HepG2 (cell line): ENCODE measurements around the gene MC1R. TPM values are rescaled to one million over a fixed set of nuclear protein-coding genes. Genes with fewer than 3 reads are reported as not detected.

Experiments used
- AGO2 ChIP-seq: fragments of 200-400 bp; formaldehyde crosslinking; optimal IDR thresholded peaks from 2 replicates; pipeline ENCODE3; 2017; ENCODE audit warnings: mild to moderate bottlenecking, low read depth, low read length, moderate library complexity
- BCL6 ChIP-seq: IDR thresholded peaks from 2 replicates; pipeline ENCODE4 v1.6.1; 2016; ENCODE audit warnings: missing genetic modification reagents, missing compliant biosample characterization
- CC2D1A ChIP-seq: sonication (generic); formaldehyde crosslinking; IDR thresholded peaks from 2 replicates; pipeline ENCODE4 v1.8.1; 2023; ENCODE audit warnings: mild to moderate bottlenecking, missing genetic modification reagents
- DNMT3B ChIP-seq: conservative IDR thresholded peaks from 2 replicates; pipeline ENCODE4 v1.6.1; 2016; ENCODE audit warnings: missing biosample characterization, control low read depth
- FOXK1 ChIP-seq: sonication (generic); formaldehyde crosslinking; IDR thresholded peaks from 2 replicates; pipeline ENCODE4 v1.4.0; 2020; ENCODE audit warnings: low read depth, missing genetic modification reagents, borderline replicate concordance
- GATAD2A ChIP-seq: IDR thresholded peaks from 2 replicates; pipeline ENCODE4 v1.6.1; 2016
- PTBP1 ChIP-seq: fragments of 200-400 bp; formaldehyde crosslinking; IDR thresholded peaks from 2 replicates; pipeline ENCODE4 v1.6.1; 2018; ENCODE audit warnings: low read length, low read depth; ENCODE audit not compliant: poor library complexity, severe bottlenecking
- RAD21 ChIP-seq: fragments of 450-650 bp; formaldehyde crosslinking; IDR thresholded peaks from 2 replicates; pipeline ENCODE4 v1.5.0; 2020; ENCODE audit warnings: mild to moderate bottlenecking
- SYNCRIP ChIP-seq: fragments of 200-400 bp; formaldehyde crosslinking; IDR thresholded peaks from 2 replicates; pipeline ENCODE4 v1.6.1; 2018; ENCODE audit warnings: mild to moderate bottlenecking, low read depth, low read length; ENCODE audit not compliant: insufficient read depth
- ZC3H4 ChIP-seq: sonication (generic); formaldehyde crosslinking; IDR thresholded peaks from 2 replicates; pipeline ENCODE4 v1.4.0; 2020; ENCODE audit warnings: missing genetic modification reagents, borderline replicate concordance
- ZNF124 ChIP-seq: sonication (generic); formaldehyde crosslinking; IDR thresholded peaks from 2 replicates; pipeline ENCODE4 v1.4.0; 2020; ENCODE audit warnings: missing genetic modification reagents
- ZNF160 ChIP-seq: sonication (generic); formaldehyde crosslinking; IDR thresholded peaks from 2 replicates; pipeline ENCODE4 v1.8.0; 2022; ENCODE audit warnings: mild to moderate bottlenecking, inconsistent platforms, missing genetic modification reagents
- ZNF768 ChIP-seq: sonication (generic); formaldehyde crosslinking; IDR thresholded peaks from 2 replicates; pipeline ENCODE4 v1.4.0; 2020; ENCODE audit warnings: missing genetic modification reagents
- polyA plus RNA-seq, 8 experiments: library from polyadenylated mRNA; depleted of rRNA in 3 of 8; stranded (reverse) in 7 of 8; unstranded in 1 of 8; fragments of >200 nt; fragmentation: Illumina TruSeq in 4 of 8; extraction: Trizol in 4 of 8; gene quantifications; 2 replicates each; pipeline versions ENCODE4 v1.2.1 to v1.2.3, GENCODE V29; 2011 to 2016; ENCODE audit warnings: low read depth in 4 of 8, missing spikeins in 1 of 8, mixed read lengths in 1 of 8; ENCODE audit not compliant: insufficient read depth in 1 of 8
- total RNA-seq, 5 experiments: library from RNA; depleted of rRNA; stranded (reverse); fragments of >200 nt; fragmentation: Illumina TruSeq; extraction: Trizol; gene quantifications; 2 replicates each; pipeline ENCODE4 v1.2.3, GENCODE V29; 2016; ENCODE audit warnings: low read depth in 1 of 5
- TF ChIP-seq, protein P1 (sequence below): sonication (generic); formaldehyde crosslinking; IDR thresholded peaks from 2 replicates; pipeline ENCODE4 v1.4.0; 2020; ENCODE audit warnings: mild to moderate bottlenecking, missing genetic modification reagents
- TF ChIP-seq, protein P2 (sequence below): sonication (generic); formaldehyde crosslinking; IDR thresholded peaks from 2 replicates; pipeline ENCODE4 v1.4.0; 2020; ENCODE audit warnings: missing genetic modification reagents
- TF ChIP-seq, protein P3 (sequence below): sonication (generic); formaldehyde crosslinking; IDR thresholded peaks from 2 replicates; pipeline ENCODE4 v1.8.0; 2022; ENCODE audit warnings: missing genetic modification reagents, mild to moderate bottlenecking, moderate library complexity, borderline replicate concordance

MC1R gene
- total and polyA plus RNA-seq, 2 of the 13 experiments (the other 11 are each of a cell fraction or from before 2014, with no cell fraction given): 9.1 to 14.8 TPM

DNA sequence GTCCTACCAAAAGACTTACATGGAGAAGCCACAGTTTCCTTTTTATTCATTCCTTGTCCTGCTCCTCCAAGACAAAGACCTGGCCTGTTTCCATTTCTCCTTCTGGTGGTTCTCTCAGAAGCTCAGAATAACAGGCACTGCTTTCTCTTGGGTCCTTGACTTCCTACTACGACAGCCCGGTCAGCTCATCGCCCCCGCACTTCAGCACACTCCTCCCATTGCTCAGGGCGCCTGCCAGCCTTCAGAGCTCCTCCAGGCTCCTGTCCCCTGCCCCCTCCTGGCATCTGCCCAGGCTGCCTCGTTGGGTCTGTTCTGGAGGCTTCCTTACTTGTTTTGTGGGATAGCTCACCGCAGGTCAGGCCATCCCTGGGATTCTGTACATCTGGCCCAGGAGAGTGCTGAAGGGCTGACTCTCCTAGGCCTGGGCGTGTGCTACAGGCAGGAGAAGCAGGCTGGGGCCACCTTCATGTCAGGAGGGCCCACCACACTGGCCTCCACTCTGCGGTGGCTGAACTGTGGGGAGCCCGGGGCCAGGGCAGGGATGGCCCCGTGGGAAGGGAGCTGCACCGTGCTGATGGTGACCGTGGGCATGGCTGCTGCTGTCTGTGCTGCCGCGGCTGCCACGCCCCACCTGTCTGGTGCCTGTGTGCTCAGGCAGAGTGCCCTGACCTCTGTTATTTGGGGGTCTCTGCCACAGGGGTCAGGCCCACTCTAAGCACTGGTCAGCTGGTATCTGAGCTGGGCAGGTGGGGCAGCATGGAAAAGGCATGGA is 27.6 kb upstream of the MC1R start (continued):
- TF ChIP-seq, protein P1, sequence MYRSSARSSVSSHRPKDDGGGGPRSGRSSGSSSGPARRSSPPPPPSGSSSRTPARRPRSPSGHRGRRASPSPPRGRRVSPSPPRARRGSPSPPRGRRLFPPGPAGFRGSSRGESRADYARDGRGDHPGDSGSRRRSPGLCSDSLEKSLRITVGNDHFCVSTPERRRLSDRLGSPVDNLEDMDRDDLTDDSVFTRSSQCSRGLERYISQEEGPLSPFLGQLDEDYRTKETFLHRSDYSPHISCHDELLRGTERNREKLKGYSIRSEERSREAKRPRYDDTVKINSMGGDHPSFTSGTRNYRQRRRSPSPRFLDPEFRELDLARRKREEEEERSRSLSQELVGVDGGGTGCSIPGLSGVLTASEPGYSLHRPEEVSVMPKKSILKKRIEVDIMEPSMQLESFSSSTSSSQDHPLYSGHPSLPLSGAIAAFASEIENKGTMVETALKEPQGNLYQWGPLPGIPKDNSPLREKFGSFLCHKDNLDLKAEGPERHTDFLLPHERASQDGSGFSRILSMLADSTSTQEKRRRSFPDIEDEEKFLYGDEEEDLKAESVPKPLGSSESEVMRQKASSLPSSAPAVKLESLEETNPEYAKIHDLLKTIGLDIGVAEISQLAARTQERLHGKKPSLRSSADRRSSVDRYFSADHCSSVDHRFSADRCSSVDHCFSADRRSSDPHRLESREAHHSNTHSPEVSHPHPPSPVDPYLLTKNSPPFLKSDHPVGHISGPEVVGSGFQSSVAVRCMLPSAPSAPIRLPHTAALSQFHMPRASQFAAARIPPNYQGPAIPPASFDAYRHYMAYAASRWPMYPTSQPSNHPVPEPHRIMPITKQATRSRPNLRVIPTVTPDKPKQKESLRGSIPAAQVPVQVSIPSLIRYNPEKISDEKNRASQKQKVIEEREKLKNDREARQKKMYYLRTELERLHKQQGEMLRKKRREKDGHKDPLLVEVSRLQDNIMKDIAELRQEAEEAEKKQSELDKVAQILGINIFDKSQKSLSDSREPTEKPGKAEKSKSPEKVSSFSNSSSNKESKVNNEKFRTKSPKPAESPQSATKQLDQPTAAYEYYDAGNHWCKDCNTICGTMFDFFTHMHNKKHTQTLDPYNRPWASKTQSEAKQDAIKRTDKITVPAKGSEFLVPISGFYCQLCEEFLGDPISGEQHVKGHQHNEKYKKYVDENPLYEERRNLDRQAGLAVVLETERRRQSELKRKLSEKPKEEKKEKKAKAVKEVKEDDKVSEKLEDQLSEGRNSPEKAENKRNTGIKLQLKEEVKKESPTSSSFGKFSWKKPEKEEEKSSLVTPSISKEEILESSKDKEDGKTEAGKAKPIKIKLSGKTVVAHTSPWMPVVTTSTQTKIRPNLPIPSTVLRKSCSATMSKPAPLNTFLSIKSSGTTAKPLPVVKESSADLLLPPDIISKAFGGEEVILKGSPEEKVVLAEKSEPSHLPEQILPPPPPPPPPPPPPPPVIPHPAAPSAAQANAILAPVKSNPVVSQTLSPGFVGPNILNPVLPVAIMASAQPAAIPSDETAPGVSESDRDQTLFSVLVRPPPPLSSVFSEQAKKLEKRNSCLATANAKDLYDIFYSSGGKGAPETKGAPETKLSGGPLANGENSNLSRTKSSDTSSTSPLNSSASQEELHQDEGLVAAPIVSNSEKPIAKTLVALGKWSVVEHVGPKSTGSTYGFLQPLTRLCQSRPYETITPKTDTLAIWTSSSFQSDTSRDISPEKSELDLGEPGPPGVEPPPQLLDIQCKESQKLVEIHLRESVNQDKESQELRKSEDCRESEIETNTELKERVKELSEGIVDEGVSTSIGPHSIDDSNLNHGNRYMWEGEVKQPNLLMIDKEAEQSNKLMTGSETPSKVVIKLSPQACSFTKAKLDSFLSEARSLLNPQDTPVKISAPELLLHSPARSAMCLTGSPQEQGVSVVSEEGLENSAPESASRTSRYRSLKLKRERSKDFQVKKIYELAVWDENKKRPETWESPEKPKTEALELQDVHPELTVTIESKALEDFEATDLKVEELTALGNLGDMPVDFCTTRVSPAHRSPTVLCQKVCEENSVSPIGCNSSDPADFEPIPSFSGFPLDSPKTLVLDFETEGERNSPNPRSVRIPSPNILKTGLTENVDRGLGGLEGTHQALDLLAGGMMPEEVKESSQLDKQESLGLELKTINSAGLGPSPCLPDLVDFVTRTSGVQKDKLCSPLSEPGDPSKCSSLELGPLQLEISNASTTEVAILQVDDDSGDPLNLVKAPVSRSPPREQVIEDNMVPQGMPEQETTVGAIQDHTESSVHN (CRISPR knock-in tag): no peak
- TF ChIP-seq ZNF768 (CRISPR knock-in tag): peak; percentile 55; the same call in 1 of the 2 replicates
- no peak for TF ChIP-seq PTBP1
- TF ChIP-seq CC2D1A (CRISPR knock-in tag): no peak
- TF ChIP-seq ZC3H4 (CRISPR knock-in tag): no peak
- no peak for TF ChIP-seq BCL6
- peak; percentile 79 for TF ChIP-seq AGO2
- TF ChIP-seq SYNCRIP: no peak
- TF ChIP-seq, protein P2, sequence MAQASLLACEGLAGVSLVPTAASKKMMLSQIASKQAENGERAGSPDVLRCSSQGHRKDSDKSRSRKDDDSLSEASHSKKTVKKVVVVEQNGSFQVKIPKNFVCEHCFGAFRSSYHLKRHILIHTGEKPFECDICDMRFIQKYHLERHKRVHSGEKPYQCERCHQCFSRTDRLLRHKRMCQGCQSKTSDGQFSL (CRISPR knock-in tag): no peak
- TF ChIP-seq FOXK1 (CRISPR knock-in tag): no peak
- TF ChIP-seq, protein P3, sequence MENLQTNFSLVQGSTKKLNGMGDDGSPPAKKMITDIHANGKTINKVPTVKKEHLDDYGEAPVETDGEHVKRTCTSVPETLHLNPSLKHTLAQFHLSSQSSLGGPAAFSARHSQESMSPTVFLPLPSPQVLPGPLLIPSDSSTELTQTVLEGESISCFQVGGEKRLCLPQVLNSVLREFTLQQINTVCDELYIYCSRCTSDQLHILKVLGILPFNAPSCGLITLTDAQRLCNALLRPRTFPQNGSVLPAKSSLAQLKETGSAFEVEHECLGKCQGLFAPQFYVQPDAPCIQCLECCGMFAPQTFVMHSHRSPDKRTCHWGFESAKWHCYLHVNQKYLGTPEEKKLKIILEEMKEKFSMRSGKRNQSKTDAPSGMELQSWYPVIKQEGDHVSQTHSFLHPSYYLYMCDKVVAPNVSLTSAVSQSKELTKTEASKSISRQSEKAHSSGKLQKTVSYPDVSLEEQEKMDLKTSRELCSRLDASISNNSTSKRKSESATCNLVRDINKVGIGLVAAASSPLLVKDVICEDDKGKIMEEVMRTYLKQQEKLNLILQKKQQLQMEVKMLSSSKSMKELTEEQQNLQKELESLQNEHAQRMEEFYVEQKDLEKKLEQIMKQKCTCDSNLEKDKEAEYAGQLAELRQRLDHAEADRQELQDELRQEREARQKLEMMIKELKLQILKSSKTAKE (CRISPR knock-in tag): no peak
- TF ChIP-seq RAD21 (CRISPR knock-in tag): no peak
- TF ChIP-seq ZNF124 (CRISPR knock-in tag): no peak
- TF ChIP-seq ZNF160 (CRISPR knock-in tag): no peak
- no peak for TF ChIP-seq GATAD2A
- TF ChIP-seq DNMT3B: no peak
